DMS 273 treated with DMSO at 0.1 percent for 48 hours (cell line): ENCODE results near the gene DHRSX.
"Not testable (repeated sequence)": the region's sequence is repeated elsewhere in the genome, so short reads cannot be mapped to it uniquely, and the experiment has no call there.

Experiments
- DNase-seq: peaks from one replicate; lab custom pipeline; 2025; lab: John Stamatoyannopoulos, UW

DHRSX gene

DNA sequence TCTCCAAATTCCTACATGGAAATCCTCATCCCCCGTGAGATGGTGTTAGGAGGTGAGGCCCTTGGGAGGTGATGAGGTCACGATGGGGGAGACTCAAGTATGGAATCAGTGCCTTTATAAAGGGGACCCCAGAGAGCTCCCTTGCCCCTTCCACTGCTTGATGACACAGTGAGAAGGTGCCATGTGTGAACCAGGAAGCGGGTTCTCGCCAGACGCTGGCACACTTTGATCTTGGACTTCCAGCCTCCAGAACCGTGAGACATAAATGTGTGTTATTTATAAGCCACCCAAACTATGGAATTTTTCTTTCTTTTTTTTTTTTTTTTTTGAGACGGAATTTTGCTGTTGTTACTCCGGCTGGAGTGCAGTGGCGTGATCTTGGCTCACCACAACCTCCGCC lies 237.6 kb downstream of the DHRSX start:
- no peak for DNase-seq

DNA sequence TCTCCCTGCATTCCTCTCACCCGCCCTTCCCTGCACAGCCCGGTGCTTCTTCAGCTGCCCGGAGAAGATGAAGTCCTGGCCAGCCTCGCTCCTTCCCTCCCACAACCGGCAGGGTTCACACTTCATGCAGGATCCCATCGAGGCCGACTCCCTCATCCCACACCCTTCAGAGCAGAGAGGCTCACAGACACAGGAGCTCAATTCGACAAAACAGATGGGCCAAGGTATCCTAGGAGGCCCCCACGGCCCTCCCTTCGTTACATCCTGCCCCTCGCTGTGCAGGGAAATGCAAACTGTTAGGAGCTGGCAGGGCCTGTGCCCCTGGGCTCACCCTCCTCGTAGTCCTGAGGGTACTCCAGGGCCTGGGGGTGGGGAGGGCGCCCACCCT lies 238.1 kb downstream of the DHRSX start:
- DNase-seq = no peak

DNA sequence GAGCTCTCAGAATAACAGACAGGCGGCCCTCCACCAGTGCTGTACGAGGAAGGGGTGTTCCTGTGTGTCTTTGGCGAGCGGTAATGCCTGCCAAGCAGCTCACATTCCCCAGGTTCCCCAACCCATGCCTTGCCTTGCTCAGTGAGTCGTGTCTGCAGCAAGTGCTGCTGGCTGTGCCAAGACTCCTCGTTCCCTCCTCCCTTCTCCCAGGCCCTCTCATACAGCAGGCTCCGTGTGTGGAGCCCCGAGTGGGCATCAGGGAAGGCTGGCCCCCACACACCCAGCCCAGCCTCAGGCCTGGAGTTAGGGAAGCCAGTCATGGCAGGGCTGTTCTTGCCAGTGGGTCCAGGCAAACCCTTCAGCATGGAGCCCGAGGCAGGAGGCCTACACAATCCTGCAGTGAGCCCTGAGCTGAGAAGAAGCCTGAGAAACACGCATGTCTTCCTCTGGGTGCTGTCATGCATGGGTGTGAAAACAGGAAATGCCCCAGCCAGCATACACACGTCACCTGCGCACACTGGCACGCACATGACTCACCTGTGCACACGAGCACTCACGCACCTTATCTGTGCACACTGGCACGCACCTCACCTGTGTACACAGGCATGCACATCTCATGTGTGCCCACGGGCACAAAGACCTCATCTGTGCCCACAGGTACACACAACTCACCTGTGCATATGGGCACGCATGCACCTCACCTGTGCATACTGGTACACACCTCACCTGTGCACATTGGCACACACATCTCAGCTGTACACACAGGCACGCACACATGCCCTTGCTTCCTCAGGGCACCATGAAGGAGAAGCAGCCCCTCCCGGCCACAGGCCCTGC lies 238.7 kb downstream of the DHRSX start:
- no peak for DNase-seq

DNA sequence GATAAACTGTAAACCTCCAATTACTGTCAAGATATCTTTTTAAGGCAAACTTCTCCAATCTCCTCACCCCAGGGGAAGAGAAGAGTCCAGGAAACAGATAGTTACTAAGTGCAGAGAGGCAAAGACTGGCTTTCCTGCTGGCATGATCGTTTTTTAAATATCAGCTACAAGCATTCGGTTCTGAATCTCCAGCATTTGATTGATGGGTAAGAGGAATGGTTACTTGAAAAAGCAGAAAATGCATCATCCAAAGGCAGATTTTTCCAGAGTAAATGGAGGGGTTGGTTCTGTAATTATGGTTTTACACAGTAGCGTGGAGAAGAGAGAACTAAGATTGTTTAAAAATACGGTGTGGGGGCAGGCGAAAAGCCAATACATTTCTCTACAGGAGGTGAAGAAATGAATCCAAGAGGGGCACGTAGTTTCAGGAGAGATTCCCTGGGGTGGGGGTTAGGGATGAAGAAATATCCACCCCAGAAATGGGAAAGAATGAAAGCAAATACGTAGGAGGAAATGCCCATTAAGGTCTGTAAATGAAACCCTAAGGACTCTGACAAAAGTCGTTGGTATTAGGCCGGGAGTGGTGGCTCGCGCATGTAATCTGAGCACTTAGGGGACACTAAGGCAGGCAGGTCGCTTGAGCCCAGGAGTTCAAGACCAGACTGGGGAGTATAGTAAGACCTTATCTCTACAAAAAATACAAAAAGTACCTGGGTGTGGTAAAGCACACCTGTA lies 248.3 kb downstream of the DHRSX start:
- no peak for DNase-seq

DNA sequence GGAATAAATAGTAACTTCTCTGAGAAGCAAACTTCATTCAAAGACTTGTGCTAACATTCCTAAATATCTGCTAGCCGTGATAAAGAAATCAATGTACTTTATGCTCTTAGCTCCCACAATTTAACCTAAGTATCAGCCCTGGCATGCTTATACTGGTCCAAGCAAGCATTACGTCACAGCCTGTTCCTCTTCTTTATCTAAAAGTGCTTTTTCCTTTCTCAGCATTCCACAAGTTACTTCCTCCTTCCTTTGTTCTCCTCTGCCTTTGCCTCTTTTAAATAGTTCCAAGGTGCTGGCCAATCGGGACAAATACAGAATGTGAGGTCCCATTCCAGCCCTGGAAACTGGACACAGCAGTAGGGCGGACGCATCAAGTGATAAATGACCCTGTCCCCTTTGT lies 249.6 kb downstream of the DHRSX start:
- no peak for DNase-seq

DNA sequence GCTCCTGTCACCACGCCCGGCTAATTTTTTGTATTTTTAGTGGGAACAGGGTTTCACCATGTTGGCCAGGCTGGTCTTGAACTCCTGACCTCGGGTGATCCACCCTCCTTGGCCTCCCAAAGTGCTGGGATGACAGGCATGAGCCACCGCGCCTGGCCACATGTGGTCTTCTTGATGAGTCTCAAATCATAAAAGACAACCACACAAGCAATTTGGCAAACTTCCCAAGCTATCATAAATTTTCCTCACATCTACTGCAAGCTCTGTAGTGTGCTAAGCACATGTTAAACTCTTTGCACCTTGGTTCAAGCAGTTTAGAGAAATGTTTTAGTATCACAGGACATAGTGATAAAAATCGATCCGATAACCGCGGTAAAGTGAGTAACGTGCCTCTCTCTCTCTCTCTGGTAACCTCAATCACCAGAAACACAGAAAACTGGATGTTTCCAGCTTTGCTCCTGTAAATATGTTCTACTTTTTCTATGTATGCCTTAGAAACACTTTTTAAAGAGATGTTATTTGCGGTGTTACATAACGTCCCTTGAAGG lies 256.8 kb downstream of the DHRSX start:
- no peak for DNase-seq

DNA sequence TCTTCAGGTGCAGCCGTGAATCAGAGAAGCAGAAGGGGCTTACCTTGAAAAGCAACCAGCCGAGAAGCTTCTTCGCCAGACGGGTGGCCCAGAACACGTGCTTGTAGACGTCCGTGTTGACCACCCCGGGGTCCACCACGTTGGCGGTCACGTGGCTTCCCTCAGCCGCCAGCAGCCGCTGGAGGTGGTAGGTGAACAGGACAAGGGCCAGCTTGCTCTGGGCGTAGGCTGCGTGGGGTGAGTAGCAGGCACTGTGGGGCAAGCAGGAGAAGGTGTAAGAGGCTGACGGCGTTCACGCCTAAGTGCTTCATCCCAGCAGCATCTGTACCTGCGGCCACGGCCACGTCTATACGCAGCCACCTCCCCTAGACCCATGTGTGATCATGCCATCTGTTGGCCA lies 257.8 kb downstream of the DHRSX start:
- DNase-seq = no peak

DNA sequence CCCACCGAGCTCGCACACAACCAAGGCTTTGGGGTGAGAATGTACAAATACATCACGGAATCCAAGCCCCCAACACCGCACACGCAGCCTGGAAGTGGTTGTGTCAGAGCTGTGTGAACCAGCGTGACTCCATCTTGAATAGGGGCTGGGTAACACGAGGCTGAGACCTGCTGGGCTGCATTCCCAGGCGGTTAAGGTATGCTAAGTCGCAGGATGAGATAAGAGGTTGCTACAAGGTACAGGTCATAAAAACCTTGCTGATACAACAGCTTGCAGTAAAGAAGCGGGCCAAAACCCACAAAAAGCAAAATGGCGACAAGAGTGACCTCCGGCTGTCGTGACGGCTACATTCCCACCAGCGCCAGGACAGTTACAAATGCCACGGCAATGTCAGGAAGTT lies 258.4 kb downstream of the DHRSX start:
- DNase-seq = no peak

DNA sequence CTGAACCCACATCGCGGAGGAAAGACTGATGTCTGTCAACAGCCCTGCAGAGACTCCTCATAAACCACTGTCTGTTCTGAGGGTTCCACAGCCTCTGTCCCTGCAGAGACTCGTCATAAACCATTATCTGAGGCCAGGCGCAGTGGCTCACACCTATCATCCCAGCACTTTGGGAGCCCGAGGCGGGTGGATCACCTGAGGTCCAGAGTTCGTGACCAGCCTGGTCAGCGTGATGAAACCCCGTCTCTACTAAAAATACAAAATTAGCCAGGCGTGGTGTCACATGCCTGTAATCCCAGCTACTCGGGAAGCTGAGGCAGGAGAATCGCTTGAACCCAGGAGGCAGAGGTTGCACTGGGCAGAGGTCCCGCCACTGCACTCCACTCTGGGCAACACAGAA lies 259.3 kb downstream of the DHRSX start:
- not testable (repeated sequence) for DNase-seq

DNA sequence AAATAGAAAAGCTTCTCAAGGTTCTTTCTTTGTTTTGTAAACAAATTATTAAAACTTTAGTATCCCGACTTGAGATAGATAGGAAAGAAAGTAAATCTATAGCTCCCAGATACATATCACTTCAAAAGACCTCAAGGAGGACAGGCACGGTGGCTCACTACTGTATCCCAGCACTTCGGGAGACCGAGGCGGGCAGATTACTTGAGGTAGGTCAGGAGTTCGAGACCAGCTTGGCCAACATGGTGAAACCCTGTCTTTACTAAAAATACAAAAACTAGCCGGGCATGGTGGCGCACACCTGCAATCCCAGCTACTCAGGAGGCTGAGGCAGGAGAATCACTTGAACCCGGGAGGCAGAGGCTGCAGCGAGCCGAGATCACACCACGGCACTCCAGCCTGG lies 260.0 kb downstream of the DHRSX start:
- not testable (repeated sequence) for DNase-seq

DNA sequence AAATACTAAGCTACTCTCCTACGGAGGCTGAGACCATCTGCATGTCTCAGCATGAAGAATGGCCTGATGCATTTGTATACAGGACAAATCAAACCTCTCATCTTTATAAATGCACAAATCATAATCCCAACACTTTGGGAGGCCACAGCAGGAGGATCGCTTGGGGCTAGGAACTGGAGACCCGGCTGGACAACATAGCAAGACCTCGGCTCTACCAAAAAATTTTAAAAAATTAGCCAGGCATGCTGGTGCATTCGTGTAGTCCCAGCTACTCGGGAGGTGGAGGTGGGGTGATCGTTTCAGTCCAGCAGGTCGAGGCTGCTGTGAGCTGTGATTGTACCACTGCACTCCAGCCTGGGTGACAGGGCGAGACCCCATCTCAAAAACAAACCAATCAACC lies 262.8 kb downstream of the DHRSX start:
- DNase-seq = no peak

DNA sequence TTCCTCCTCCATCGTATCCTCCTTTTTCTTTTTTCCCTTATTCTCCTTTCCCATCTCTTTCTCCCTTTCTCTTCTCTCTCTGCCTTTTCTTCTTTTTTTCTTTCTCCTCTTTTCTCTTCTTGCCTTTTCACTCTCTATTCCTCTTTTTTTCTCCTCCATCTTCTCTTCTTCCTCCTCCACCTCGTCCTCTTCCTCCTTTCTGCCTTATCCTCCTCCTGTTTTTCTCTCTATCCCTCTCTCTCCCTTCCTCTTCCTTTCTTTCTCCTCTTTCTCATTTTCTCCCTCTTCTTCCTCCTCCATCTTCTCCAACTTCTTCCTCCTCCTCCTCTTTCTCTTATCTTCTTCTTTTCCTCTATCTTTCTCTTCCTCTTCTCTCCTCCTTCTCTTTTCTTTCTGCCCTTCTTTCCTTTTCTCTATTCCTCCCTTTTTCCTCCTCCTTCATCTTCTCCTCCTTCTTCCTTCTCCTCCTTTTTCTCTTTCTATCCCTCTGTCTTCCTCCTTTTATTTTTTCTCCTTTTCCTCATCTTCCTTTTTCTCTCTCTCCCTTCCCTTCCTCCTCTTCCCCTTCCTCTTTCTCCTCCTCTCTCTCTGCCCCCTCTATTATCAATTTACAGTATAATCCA lies 269.1 kb downstream of the DHRSX start:
- DNase-seq = no peak

DNA sequence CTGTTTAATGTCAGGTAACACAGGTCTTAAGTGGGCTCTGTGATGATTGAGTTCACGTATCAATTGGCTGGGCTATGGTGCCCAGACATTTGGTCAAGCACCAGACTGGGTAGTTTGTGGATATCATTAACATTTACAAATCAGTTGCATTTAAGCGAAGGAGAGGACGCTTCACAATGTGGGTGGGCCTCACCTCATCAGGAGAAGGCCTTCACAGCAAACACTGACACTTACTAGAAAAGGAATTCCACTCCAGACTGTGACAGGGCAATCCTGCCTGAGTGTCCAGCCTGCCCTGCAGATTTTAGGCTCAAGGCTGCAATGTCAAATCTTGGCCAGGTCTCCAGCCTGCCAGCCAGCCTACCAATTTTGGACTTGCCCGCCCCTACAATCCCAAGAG lies 270.3 kb downstream of the DHRSX start:
- DNase-seq = no peak

DNA sequence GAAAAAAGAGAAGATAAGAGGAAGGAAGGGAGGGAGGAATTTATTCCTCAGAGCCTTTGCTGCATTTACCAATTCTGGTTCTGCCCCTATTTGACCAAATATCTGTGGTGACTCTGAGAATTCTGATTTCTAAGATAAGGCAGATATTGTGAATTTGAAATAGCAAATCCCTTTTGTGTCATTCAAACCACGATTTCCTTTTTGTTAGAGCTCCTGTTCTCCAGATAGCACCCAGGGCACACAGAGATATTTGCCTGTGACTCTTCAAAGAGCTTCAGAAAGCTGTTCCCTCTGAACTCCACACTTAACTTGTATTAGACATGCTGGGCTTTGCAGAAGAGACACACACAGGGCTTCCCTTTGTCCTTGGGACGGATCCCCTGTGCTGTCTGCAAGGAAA lies 272.2 kb downstream of the DHRSX start:
- DNase-seq = no peak

DNA sequence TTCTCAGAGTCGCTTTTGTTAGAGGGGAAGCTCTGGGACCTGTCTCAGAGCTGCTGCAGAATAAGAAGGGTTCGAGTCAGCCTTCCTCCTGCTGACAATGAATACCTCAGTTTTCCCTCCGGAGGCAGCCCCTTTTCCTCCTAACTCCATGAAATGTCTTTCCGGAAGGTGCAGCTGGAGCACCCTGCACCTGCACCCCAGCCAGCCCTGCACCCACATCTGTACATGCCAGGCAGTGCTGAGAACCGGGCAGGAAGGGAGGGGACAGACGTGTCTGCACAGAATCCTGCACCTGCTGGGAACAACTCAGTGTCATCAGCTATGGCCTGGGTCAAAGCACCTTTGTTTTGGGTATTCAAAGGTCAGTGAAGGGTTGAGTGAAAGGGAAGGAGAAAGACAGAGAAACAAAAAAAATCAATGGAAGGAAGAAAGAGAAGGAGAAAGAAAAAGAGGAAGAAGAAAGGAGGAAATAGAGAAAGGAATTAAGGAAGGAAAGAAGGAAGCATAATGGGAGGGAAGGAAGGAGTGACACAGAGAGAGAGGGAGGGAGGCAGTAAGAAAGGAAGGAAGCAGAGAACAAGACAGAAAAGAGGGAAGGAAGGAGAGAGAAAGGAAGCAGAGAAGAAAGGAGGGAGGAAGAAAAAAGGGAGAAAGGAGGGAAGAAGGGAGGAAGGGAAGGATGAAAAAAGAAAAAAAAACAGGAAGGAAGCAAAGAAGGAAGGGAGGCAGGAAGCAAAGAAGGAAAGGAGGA lies 273.7 kb downstream of the DHRSX start:
- no peak for DNase-seq

DNA sequence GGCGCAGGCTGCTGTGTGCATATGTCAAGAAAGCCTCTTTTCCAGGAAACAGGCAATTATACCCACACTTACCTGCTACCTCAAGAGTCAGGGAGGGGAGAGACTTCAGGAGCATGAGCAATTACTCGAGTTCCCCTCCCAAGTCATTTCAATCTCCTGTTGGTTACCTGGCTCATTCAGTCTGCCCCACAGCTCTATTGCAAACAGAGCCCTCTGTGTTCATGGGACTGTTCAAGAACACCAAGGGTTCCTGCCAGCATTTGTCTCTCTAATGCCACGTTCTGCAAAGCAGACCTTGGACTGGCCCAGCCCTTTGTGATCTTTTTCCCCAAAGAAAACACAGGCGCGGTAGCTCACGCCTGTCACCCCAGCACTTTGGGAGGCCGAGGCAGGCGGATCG lies 274.6 kb downstream of the DHRSX start:
- no peak for DNase-seq

DNA sequence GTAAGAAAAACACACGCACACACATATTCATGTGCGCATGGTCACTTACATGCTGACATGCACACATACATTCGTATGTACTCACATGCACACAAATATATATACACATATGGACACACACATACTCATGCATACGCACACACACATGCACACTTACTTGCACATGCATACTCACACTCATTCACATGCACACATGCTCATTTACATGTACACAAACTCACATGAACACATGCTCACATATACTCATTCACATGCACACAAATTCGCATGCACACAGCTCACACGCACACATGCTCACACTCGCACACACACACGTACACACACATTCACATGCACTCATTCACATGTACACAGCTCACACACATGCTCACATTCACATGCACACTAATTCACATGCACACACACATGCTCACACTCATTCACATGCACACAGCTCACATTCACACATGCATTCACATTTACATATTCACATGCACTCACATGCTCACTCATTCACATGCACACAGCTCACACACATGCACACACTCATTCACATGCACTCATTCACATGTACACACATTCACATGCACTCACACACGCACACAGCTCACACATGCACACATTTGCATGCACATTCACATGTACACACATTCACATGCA lies 276.1 kb downstream of the DHRSX start:
- no peak for DNase-seq

DNA sequence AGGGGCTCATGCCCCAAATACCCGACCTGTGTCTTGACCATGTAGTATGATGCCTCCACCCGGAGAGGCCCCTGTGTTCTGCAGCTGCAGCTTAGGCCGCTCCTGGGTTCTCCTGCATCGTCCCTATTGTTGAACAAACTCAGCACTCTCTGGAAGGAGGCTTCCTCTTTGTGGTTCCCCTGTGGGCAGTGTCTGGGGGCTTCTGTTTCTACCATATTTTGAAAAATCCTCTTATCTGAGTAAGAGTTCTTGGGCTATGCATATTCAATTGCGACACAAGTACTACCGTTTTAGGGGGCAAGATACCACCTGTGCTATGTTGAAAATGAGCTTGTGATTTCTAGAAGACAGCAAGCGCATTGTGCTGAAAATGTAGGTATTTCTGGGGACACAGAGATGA lies 276.6 kb downstream of the DHRSX start:
- DNase-seq = no peak

DNA sequence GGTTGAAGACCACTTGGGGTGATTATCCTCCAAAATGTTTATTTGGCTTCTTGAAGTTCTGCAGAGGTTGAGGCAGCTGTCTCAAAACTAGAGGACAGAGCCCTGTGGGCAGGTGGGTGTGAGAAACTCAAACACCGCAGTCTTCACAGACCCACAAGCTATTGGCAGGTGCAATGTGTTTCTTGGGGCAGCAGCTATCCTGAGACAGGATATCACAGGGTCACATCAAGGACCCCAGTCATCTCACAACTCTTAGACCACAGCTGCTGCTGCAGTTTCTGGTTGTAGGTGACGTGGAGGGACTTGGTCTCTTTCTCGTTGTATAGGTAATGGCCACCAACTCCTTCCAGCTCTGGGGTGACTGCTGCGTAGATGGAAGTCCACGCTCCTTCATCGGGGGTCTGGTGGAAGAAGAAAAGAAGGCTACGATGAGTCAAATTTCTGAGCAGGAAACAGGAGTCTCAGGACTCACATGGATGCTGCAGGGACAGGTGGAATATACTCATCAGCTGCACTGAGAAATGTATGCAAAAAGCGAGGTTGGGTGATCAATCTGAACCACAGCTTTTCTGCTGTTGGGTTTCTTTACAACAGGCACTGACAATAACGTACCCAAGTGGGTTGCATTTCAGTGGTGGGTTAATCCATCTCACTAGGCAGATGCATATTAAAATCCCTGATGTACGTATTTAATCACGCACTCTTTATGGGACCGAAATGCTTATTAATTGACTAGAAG lies 279.8 kb downstream of the DHRSX start:
- no peak for DNase-seq

DNA sequence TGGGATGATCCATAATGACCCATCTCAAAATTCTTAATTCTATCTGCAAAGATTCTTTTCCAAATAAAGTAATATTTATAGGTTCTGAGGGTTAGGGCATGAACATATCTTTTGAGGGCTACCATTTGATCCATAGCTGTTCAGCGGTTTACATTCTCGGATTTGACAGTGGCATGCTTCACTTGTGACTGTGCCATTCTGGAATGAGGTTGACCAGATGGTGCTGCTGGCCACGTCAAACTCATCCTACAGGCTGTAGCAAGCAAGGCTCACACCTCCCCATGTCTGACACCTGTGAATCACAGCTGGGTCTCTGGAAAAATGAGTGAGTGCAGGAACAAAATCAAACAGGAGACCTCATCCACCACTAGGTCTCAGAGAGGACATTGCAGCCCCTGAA lies 280.5 kb downstream of the DHRSX start:
- DNase-seq = no peak
